Activated CD8-positive, alpha-beta T cell treated with anti-CD3 and anti-CD28 coated beads for 36 hours (primary cell): ENCODE measurements around the gene RAB32. TPM values are rescaled to one million over a fixed set of nuclear protein-coding genes. Genes with fewer than 3 reads are reported as not detected.
"Not testable (repeated sequence)": the region's sequence is repeated elsewhere in the genome, so short reads cannot be mapped to it uniquely, and the experiment has no call there.

Experiments
- ATAC-seq: fragments of 200-7000 bp; cut with Tn5 transposase; one replicate; pipeline ENCODE4 v1.10.0; 2021; ENCODE audit warnings: mild to moderate bottlenecking, moderate library complexity
- CTCF ChIA-PET: fragments of 350-600 bp; sonication (Branson Sonifier 250); formaldehyde crosslinking; loops from one replicate; lab custom pipeline; 2021; ENCODE audit warnings: antibody characterized with exemption; lab: Charles Lee
- POLR2A ChIA-PET: fragments of 350-600 bp; sonication (Branson Sonifier 250); formaldehyde crosslinking; loops from one replicate; lab custom pipeline; 2021; ENCODE audit warnings: antibody characterized with exemption; lab: Charles Lee
- DNase-seq: peaks from one replicate; pipeline ENCODE4 v3.0.0-alpha.2; 2020
- H3K27ac Mint-ChIP-seq: one replicate; pipeline ENCODE4 v1.8.0; 2021; ENCODE audit warnings: mild to moderate bottlenecking, mixed read lengths
- H3K27me3 Mint-ChIP-seq: one replicate; pipeline ENCODE4 v1.8.0; 2021; ENCODE audit warnings: mixed read lengths
- H3K36me3 Mint-ChIP-seq: one replicate; pipeline ENCODE4 v1.8.0; 2021; ENCODE audit warnings: low read depth, mixed read lengths
- H3K4me1 Mint-ChIP-seq: one replicate; pipeline ENCODE4 v1.8.0; 2021; ENCODE audit warnings: low read depth, mixed read lengths
- H3K4me3 Mint-ChIP-seq: one replicate; pipeline ENCODE4 v1.8.0; 2021; ENCODE audit warnings: mild to moderate bottlenecking, moderate library complexity, mixed read lengths
- H3K9me3 Mint-ChIP-seq: one replicate; pipeline ENCODE4 v1.8.0; 2021; ENCODE audit warnings: mixed read lengths
- intact Hi-C: fragments of 100-400 bp; cut with micrococcal nuclease; formaldehyde crosslinking; loops from one replicate; pipeline ENCODE4 v1.10.0; 2022
- total RNA-seq, 2 experiments: library from RNA; stranded (reverse); gene quantifications; one replicate each; pipeline ENCODE4 v1.2.3, GENCODE V29; 2021
- TF ChIP-seq, protein P1 (sequence below): fragments of 200-600 bp; IDR thresholded peaks from one replicate; pipeline ENCODE4 v1.8.0; 2022; ENCODE audit warnings: antibody characterized with exemption, mild to moderate bottlenecking

The RAB32 gene
- total RNA-seq, 2 experiments from 2014 or later: 0.36 TPM; not detected in 1

DNA sequence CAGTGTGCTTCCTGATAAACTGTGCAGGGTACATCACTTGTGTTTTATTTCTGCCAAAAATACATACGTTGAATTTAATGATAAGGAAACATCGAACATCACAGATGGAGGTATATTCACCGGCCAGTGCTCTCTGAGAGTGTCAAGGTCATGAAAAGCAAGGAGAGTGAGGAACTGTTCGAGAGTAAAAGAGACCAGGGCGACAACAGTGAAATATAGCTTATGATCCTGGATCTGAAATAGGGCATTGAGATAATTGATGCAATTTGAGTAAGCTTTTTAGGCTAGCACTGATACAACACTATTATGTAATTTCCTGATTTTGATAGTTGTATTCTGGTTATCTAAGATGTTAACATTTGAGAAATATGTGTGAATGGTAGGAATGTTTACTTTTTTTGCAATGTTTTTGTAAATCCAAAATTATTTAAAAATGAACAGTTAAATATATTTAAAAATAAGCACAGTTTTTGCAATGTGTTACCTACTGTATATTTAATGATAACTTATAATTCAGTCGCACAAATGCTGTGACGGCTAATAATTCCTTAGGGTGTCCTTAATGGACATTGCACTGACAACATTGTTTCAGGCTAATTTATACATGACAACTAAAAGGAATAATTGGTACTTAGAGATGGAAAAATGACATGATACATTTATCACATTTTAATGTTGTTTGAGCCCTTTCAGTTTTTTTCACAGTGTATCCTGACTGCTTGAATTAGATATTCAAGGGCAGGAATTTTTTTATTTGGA lies 9.9 kb downstream of the RAB32 start:
- Mint-ChIP-seq H3K9me3 (no peaks in the 10 kb centered on the region), H3K27me3 (no peaks in the 10 kb centered on the region), H3K27ac (no peak overlapping the region), H3K4me3 (no peak overlapping the region), H3K4me1 (no peaks in the 10 kb centered on the region), H3K36me3 (no peaks in the 10 kb centered on the region)
- POLR2A ChIA-PET: no interaction called here
- DNase-seq: no peak
- intact Hi-C loops: no loop called here
- ATAC-seq: no peak
- TF ChIP-seq, protein P1, sequence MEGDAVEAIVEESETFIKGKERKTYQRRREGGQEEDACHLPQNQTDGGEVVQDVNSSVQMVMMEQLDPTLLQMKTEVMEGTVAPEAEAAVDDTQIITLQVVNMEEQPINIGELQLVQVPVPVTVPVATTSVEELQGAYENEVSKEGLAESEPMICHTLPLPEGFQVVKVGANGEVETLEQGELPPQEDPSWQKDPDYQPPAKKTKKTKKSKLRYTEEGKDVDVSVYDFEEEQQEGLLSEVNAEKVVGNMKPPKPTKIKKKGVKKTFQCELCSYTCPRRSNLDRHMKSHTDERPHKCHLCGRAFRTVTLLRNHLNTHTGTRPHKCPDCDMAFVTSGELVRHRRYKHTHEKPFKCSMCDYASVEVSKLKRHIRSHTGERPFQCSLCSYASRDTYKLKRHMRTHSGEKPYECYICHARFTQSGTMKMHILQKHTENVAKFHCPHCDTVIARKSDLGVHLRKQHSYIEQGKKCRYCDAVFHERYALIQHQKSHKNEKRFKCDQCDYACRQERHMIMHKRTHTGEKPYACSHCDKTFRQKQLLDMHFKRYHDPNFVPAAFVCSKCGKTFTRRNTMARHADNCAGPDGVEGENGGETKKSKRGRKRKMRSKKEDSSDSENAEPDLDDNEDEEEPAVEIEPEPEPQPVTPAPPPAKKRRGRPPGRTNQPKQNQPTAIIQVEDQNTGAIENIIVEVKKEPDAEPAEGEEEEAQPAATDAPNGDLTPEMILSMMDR: no peak
- CTCF ChIA-PET: interaction anchor here (1.2 kb wide), 1 partner anchor 9 kb away, joined by 4 read pairs; no protein-coding TSS in a partner anchor

DNA sequence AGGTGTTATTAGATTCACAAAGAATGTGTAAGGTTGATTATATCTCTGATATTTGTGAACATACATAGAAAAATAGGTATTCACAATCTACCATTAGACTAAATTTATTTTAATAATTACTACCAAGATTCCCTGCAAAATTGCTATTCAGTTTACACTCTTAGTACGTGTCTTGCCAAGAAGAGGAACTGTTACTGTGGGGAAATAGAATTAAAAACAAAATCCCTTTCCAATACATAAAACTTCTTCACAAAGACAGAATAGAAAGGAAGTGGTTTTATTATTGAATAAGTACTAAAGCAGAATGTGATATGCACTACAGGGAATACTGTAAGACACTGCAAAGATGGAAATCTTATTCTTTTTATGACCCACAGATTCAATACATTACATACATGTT lies 17.0 kb downstream of the RAB32 start:
- DNase-seq (no peak), ATAC-seq (no peak)
- Mint-ChIP-seq H3K4me1 (no peaks in the 10 kb centered on the region), H3K4me3 (no peak overlapping the region), H3K9me3 (no peaks in the 10 kb centered on the region), H3K36me3 (no peaks in the 10 kb centered on the region), H3K27ac (no peak overlapping the region), H3K27me3 (no peaks in the 10 kb centered on the region)
- CTCF ChIA-PET: no interaction called here
- TF ChIP-seq, protein P1: no peak
- intact Hi-C loops: no loop called here
- POLR2A ChIA-PET: no interaction called here

DNA sequence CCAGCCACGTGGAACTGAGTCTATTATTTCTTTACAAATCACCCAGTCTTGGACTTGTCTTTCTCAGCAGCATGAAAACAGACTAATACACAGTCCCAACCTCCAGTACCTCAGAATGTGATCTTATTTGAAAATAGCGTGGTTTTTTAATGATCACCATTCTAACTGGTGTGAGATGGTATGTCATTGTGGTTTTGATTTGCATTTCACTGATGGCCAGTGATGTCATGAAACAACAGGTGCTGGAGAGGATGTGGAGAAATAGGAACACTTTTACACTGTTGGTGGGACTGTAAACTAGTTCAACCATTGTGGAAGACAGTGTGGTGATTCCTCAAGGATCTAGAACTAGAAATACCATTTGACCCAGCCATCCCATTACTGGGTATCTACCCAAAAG lies 23.0 kb downstream of the RAB32 start:
- H3K36me3 Mint-ChIP-seq, CTCF ChIA-PET, H3K27ac Mint-ChIP-seq, intact Hi-C loops, POLR2A ChIA-PET, H3K27me3 Mint-ChIP-seq, H3K4me1 Mint-ChIP-seq, DNase-seq, ATAC-seq, H3K9me3 Mint-ChIP-seq, H3K4me3 Mint-ChIP-seq: not testable (repeated sequence)

DNA sequence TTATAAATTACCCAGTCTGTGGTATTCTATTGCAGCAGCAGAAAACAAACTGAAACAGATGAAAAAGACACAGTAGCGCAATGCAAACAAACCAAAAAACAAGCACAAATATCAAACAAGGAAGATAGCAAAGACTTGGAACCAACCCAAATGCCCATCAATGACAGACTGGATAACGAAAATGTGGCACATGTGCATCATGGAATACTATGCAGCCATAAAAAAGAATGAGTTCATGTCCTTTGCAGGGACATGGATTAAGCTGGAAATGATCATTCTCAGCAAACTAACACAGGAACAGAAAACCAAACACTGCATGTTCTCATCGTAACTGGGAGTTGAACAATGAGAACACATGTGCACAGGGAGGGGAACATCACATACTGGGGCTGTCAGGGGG lies 25.0 kb downstream of the RAB32 start:
- H3K27ac Mint-ChIP-seq, ATAC-seq, H3K4me3 Mint-ChIP-seq, intact Hi-C loops, H3K9me3 Mint-ChIP-seq, CTCF ChIA-PET, H3K27me3 Mint-ChIP-seq, DNase-seq, H3K4me1 Mint-ChIP-seq, H3K36me3 Mint-ChIP-seq, POLR2A ChIA-PET: not testable (repeated sequence)

DNA sequence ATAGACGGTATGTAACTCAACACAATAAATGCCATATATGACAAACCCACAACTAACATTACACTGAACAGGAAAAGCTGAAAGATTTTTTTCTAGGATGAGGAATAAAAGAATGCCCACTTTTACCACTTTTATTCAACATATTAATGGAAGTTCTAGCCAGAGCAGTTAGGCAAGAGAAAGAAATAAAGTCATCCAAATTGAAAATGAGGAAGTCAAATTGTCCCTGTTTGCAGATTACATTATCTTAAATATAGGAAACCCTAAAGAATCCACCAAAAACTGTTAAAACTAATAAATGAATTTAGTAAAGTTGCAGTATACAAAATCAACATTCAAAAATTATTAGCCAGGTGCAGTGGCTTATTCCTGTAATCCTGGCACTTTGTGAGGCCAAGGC lies 30.6 kb downstream of the RAB32 start:
- DNase-seq (no peak), ATAC-seq (no peak)
- ChIA-PET CTCF (interaction anchor here (0.7 kb wide), 1 partner anchor 1695 kb away, joined by 3 read pairs; no protein-coding TSS in a partner anchor), POLR2A (no interaction called here)
- TF ChIP-seq, protein P1: no peak
- Mint-ChIP-seq H3K9me3 (peaks cover 1% of the 10 kb centered on the region), H3K4me3 (no peak overlapping the region), H3K36me3 (no peaks in the 10 kb centered on the region), H3K27ac (no peak overlapping the region), H3K4me1 (no peaks in the 10 kb centered on the region), H3K27me3 (no peaks in the 10 kb centered on the region)
- intact Hi-C loops: no loop called here

DNA sequence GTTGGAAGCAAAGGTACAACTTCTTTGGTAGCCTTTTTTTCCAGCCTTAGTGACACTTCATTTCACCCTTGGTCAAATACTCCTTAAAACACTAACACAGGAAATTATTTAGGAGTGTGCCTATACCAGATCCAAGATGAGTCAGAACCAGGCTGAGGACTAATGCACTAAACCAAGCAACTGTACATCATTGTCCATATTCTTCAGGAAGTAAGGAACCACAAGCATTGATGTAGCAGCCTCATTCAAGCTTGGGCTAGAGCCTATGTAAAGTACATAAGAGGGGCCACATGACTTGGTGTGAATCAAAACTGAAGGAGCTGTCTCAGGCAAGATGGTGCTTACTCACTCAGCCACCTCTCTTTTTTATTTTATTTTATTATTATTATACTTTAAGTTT lies 34.4 kb downstream of the RAB32 start:
- ATAC-seq (no peak), DNase-seq (no peak)
- no peaks in the 10 kb centered on the region for H3K4me1 Mint-ChIP-seq
- no peaks in the 10 kb centered on the region for H3K36me3 Mint-ChIP-seq
- intact Hi-C loops: no loop called here
- H3K9me3 Mint-ChIP-seq: peaks cover 1% of the 10 kb centered on the region
- no peak overlapping the region for H3K4me3 Mint-ChIP-seq
- H3K27me3 Mint-ChIP-seq: no peaks in the 10 kb centered on the region
- CTCF ChIA-PET: interaction anchor here (0.5 kb wide), 1 partner anchor 31 kb away, joined by 3 read pairs; no protein-coding TSS in a partner anchor
- POLR2A ChIA-PET: no interaction called here
- H3K27ac Mint-ChIP-seq: no peak overlapping the region
- TF ChIP-seq, protein P1: no peak
